CD4-positive, alpha-beta memory T cell (primary cell): ENCODE data around the gene BRINP2. TPM values are rescaled to one million over a fixed set of nuclear protein-coding genes. Genes with fewer than 3 reads are reported as not detected.

Source experiments
- CTCF ChIA-PET: fragments of 350-600 bp; sonication (Branson Sonifier 250); formaldehyde crosslinking; loops from one replicate; lab custom pipeline; 2021; ENCODE audit warnings: inconsistent platforms; ENCODE audit not compliant: partially characterized antibody; lab: Charles Lee
- POLR2A ChIA-PET: fragments of 350-600 bp; sonication (Branson Sonifier 250); formaldehyde crosslinking; loops from one replicate; lab custom pipeline; 2021; ENCODE audit not compliant: partially characterized antibody; lab: Charles Lee
- DNase-seq, 5 donors: peaks; one replicate each; pipeline versions ENCODE4 v3.0.0 to v3.0.0-alpha.2; 2020 to 2022; ENCODE audit warnings: mixed read lengths in 1 of 5
- H3K27ac ChIP-seq: one replicate; pipeline ENCODE4 v1.7.0; 2013; ENCODE audit warnings: low read depth, low read length
- H3K27me3 ChIP-seq: 2 replicates; pipeline ENCODE4 v1.7.0; 2013; ENCODE audit warnings: mild to moderate bottlenecking, low read length, moderate library complexity; ENCODE audit not compliant: insufficient read depth
- H3K36me3 ChIP-seq: 2 replicates; pipeline ENCODE4 v1.7.0; 2013; ENCODE audit warnings: mild to moderate bottlenecking, low read length, moderate library complexity; ENCODE audit not compliant: insufficient read depth
- H3K4me1 ChIP-seq: 2 replicates; pipeline ENCODE4 v1.7.0; 2013; ENCODE audit warnings: mild to moderate bottlenecking, low read length, moderate library complexity; ENCODE audit not compliant: insufficient read depth
- H3K4me3 ChIP-seq, 2 donors: one replicate each; pipeline ENCODE4 v1.7.0; 2013; ENCODE audit warnings: low read length in 2 of 2, mild to moderate bottlenecking in 1 of 2
- H3K9me3 ChIP-seq, 2 donors: one replicate each; pipeline ENCODE4 v1.7.0; 2013; ENCODE audit warnings: low read length in 2 of 2, control low read depth in 1 of 2; ENCODE audit not compliant: control insufficient read depth in 1 of 2
- H3K27ac Mint-ChIP-seq, 7 donors: one replicate each; pipeline ENCODE4 v1.8.0; 2020 to 2021; ENCODE audit warnings: mixed read lengths in 7 of 7, mild to moderate bottlenecking in 6 of 7, inconsistent platforms in 3 of 7, moderate library complexity in 3 of 7
- H3K27me3 Mint-ChIP-seq, 2 donors: one replicate each; pipeline ENCODE4 v1.8.0; 2020 to 2021; ENCODE audit warnings: mixed read lengths in 2 of 2
- H3K36me3 Mint-ChIP-seq, 2 donors: one replicate each; pipeline ENCODE4 v1.8.0; 2020 to 2021; ENCODE audit warnings: mixed read lengths in 2 of 2, inconsistent platforms in 1 of 2, mild to moderate bottlenecking in 1 of 2
- H3K4me1 Mint-ChIP-seq, 4 donors: one replicate each; pipeline ENCODE4 v1.8.0; 2020 to 2021; ENCODE audit warnings: mixed read lengths in 4 of 4, mild to moderate bottlenecking in 1 of 4
- H3K4me3 Mint-ChIP-seq, 8 donors: one replicate each; pipeline ENCODE4 v1.8.0; 2020 to 2021; ENCODE audit warnings: mixed read lengths in 8 of 8, mild to moderate bottlenecking in 7 of 8, moderate library complexity in 6 of 8, inconsistent platforms in 3 of 8
- H3K9me3 Mint-ChIP-seq, 8 donors: one replicate each; pipeline ENCODE4 v1.8.0; 2020 to 2021; ENCODE audit warnings: mixed read lengths in 8 of 8, mild to moderate bottlenecking in 5 of 8, inconsistent platforms in 3 of 8, moderate library complexity in 1 of 8
- intact Hi-C: fragments of 100-400 bp; cut with micrococcal nuclease; formaldehyde crosslinking; loops from one replicate; pipeline ENCODE4 v1.15.1; 2023
- polyA plus RNA-seq, 2 donors: library from polyadenylated mRNA; unstranded; fragments of 300-500 nt; fragmentation: Illumina TruSeq; gene quantifications; one replicate each; pipeline ENCODE4 v1.2.3, GENCODE V29; 2021
- total RNA-seq, 2 experiments: library from RNA; stranded (reverse); gene quantifications; one replicate each; pipeline ENCODE4 v1.2.3, GENCODE V29; 2021

The BRINP2 gene
- total and polyA plus RNA-seq, 4 experiments from 2014 or later: not detected

GRCh38 chr1:177255411-177255810, 84.7 kb downstream of the BRINP2 start:
- ChIA-PET POLR2A (no interaction called here), CTCF (no interaction called here)
- Histone ChIP-seq H3K27me3 (no peaks in the 10 kb centered on the region), H3K4me3 (no peak overlapping the region), H3K4me1 (no peaks in the 10 kb centered on the region), H3K9me3 (no peaks in the 10 kb centered on the region), H3K36me3 (no peaks in the 10 kb centered on the region), H3K27ac (no peak overlapping the region)
- intact Hi-C loops: no loop called here
- Mint-ChIP-seq H3K9me3 (peaks cover 0 to 9% (median 3%) of the 10 kb centered on the region in 8 donors), H3K36me3 (no peaks in the 10 kb centered on the region), H3K4me3 (no peak overlapping the region), H3K27me3 (no peaks in the 10 kb centered on the region), H3K4me1 (no peaks in the 10 kb centered on the region), H3K27ac (no peak overlapping the region)
- DNase-seq: no peak

- DNase-seq: no peak
- no peak overlapping the region for H3K27ac Mint-ChIP-seq
- no peaks in the 10 kb centered on the region for H3K4me1 Mint-ChIP-seq
- Histone ChIP-seq H3K4me1 (no peaks in the 10 kb centered on the region), H3K36me3 (no peaks in the 10 kb centered on the region), H3K27ac (no peak overlapping the region), H3K4me3 (no peak overlapping the region), H3K9me3 (no peaks in the 10 kb centered on the region), H3K27me3 (no peaks in the 10 kb centered on the region)
- intact Hi-C loops: no loop called here
- no peaks in the 10 kb centered on the region for H3K27me3 Mint-ChIP-seq
- no peak overlapping the region for H3K4me3 Mint-ChIP-seq
- ChIA-PET POLR2A (no interaction called here), CTCF (no interaction called here)
- H3K9me3 Mint-ChIP-seq: peaks cover 0 to 9% (median 3%) of the 10 kb centered on the region in 8 donors
- no peaks in the 10 kb centered on the region for H3K36me3 Mint-ChIP-seq
Observed at GRCh38 chr1:177256153-177257075, 85.7 kb downstream of the BRINP2 start.

GRCh38 chr1:177257128-177257527, 86.4 kb downstream of the BRINP2 start:
- H3K27me3 Mint-ChIP-seq: no peaks in the 10 kb centered on the region
- no peak overlapping the region for H3K4me3 Mint-ChIP-seq
- H3K27ac Mint-ChIP-seq: no peak overlapping the region
- no peaks in the 10 kb centered on the region for H3K36me3 Mint-ChIP-seq
- H3K4me1 Mint-ChIP-seq: no peaks in the 10 kb centered on the region
- Histone ChIP-seq H3K36me3 (no peaks in the 10 kb centered on the region), H3K9me3 (no peaks in the 10 kb centered on the region), H3K4me1 (no peaks in the 10 kb centered on the region), H3K4me3 (no peak overlapping the region), H3K27me3 (no peaks in the 10 kb centered on the region), H3K27ac (no peak overlapping the region)
- no peak for DNase-seq
- ChIA-PET POLR2A (no interaction called here), CTCF (no interaction called here)
- H3K9me3 Mint-ChIP-seq: peaks cover 0 to 9% (median 3%) of the 10 kb centered on the region in 8 donors
- intact Hi-C loops: no loop called here

GRCh38 chr1:177257576-177257975, 86.8 kb downstream of the BRINP2 start:
- ChIA-PET POLR2A (no interaction called here), CTCF (no interaction called here)
- H3K27ac ChIP-seq: no peak overlapping the region
- H3K4me3 ChIP-seq: no peak overlapping the region
- no peaks in the 10 kb centered on the region for H3K4me1 ChIP-seq
- no peaks in the 10 kb centered on the region for H3K36me3 ChIP-seq
- no peaks in the 10 kb centered on the region for H3K9me3 ChIP-seq
- Mint-ChIP-seq H3K36me3 (no peaks in the 10 kb centered on the region), H3K27me3 (no peaks in the 10 kb centered on the region), H3K27ac (no peak overlapping the region), H3K4me3 (no peak overlapping the region), H3K9me3 (peaks cover 0 to 9% (median 3%) of the 10 kb centered on the region in 8 donors), H3K4me1 (no peaks in the 10 kb centered on the region)
- no peaks in the 10 kb centered on the region for H3K27me3 ChIP-seq
- intact Hi-C loops: no loop called here
- DNase-seq: no peak

- Mint-ChIP-seq H3K9me3 (peaks cover 0 to 11% (median 4%) of the 10 kb centered on the region in 8 donors), H3K27me3 (no peaks in the 10 kb centered on the region), H3K27ac (no peak overlapping the region), H3K36me3 (no peaks in the 10 kb centered on the region), H3K4me1 (no peaks in the 10 kb centered on the region), H3K4me3 (no peak overlapping the region)
- intact Hi-C loops: no loop called here
- H3K27ac ChIP-seq: no peak overlapping the region
- no peak overlapping the region for H3K4me3 ChIP-seq
- no peak for DNase-seq
- CTCF ChIA-PET: no interaction called here
- H3K36me3 ChIP-seq: no peaks in the 10 kb centered on the region
- no peaks in the 10 kb centered on the region for H3K27me3 ChIP-seq
- H3K9me3 ChIP-seq: no peaks in the 10 kb centered on the region
- POLR2A ChIA-PET: no interaction called here
- H3K4me1 ChIP-seq: no peaks in the 10 kb centered on the region
Observed at GRCh38 chr1:177270863-177271262, 100.1 kb downstream of the BRINP2 start.

- no peaks in the 10 kb centered on the region for H3K4me1 Mint-ChIP-seq
- no peaks in the 10 kb centered on the region for H3K9me3 ChIP-seq
- peaks cover 0 to 10% (median 4%) of the 10 kb centered on the region in 8 donors for H3K9me3 Mint-ChIP-seq
- H3K4me1 ChIP-seq: no peaks in the 10 kb centered on the region
- intact Hi-C loops: no loop called here
- H3K36me3 ChIP-seq: no peaks in the 10 kb centered on the region
- H3K27me3 Mint-ChIP-seq: no peaks in the 10 kb centered on the region
- no peaks in the 10 kb centered on the region for H3K27me3 ChIP-seq
- ChIA-PET POLR2A (no interaction called here), CTCF (no interaction called here)
- H3K4me3 Mint-ChIP-seq: no peak overlapping the region
- no peaks in the 10 kb centered on the region for H3K36me3 Mint-ChIP-seq
- no peak for DNase-seq
- H3K4me3 ChIP-seq: no peak overlapping the region
- no peak overlapping the region for H3K27ac Mint-ChIP-seq
- H3K27ac ChIP-seq: no peak overlapping the region
Observed at GRCh38 chr1:177273141-177273540, 102.4 kb downstream of the BRINP2 start.

- Mint-ChIP-seq H3K36me3 (no peaks in the 10 kb centered on the region), H3K4me3 (no peak overlapping the region), H3K27me3 (no peaks in the 10 kb centered on the region), H3K9me3 (peaks cover 0 to 11% (median 4%) of the 10 kb centered on the region in 8 donors), H3K27ac (no peak overlapping the region), H3K4me1 (no peaks in the 10 kb centered on the region)
- Histone ChIP-seq H3K27me3 (no peaks in the 10 kb centered on the region), H3K4me3 (no peak overlapping the region), H3K9me3 (no peaks in the 10 kb centered on the region), H3K4me1 (no peaks in the 10 kb centered on the region), H3K27ac (no peak overlapping the region), H3K36me3 (no peaks in the 10 kb centered on the region)
- DNase-seq: no peak
- ChIA-PET CTCF (no interaction called here), POLR2A (no interaction called here)
- intact Hi-C loops: no loop called here
Observed at GRCh38 chr1:177274687-177275211, 104.0 kb downstream of the BRINP2 start.
